ENCODE measurements around the gene UBTD1. TPM values are rescaled to one million over a fixed set of nuclear protein-coding genes. Genes with fewer than 3 reads are reported as not detected.

UBTD1 gene
- total RNA-seq, 1 experiment from 2014 or later: 10.6 TPM

- DNase-seq (ENCODE audit: low spot score): peak; percentile 86
Observed at GRCh38 chr10:97584060-97584797, 85.5 kb downstream of the UBTD1 start, which contains the start of gene HOGA1. Gene HOGA1 (plus strand): TSS chr10:97584389. CDS start chr10:97584704, 315 bp downstream.

GRCh38 chr10:97584798-97585438, 86.2 kb downstream of the UBTD1 start:
- no peak for DNase-seq (ENCODE audit: low spot score)

- DNase-seq (ENCODE audit: low spot score): no peak
Observed at GRCh38 chr10:97585439-97585811, 86.7 kb downstream of the UBTD1 start.

GRCh38 chr10:97587183-97587582, 88.5 kb downstream of the UBTD1 start:
- DNase-seq (ENCODE audit: low spot score): no peak

- DNase-seq (ENCODE audit: low spot score): no peak
Observed at GRCh38 chr10:97589479-97589878, 90.8 kb downstream of the UBTD1 start, which contains the start of gene C10orf62. Gene C10orf62 (plus strand): TSS chr10:97589721. CDS start chr10:97589898, 177 bp downstream.

GRCh38 chr10:97590082-97590747, 91.5 kb downstream of the UBTD1 start:
- no peak for DNase-seq (ENCODE audit: low spot score)

- DNase-seq (ENCODE audit: low spot score): no peak
Observed at GRCh38 chr10:97590748-97591495, 92.2 kb downstream of the UBTD1 start.

GRCh38 chr10:97593421-97593820, 94.7 kb downstream of the UBTD1 start:
- no peak for DNase-seq (ENCODE audit: low spot score)

- peak; percentile 82 for DNase-seq (ENCODE audit: low spot score)
Observed at GRCh38 chr10:97596101-97597082, 97.7 kb downstream of the UBTD1 start.

GRCh38 chr10:97597778-97598177, 99.1 kb downstream of the UBTD1 start:
- no peak for DNase-seq (ENCODE audit: low spot score)

GRCh38 chr10:97598407-97599271, 99.9 kb downstream of the UBTD1 start:
- no peak for DNase-seq (ENCODE audit: low spot score)

- no peak for DNase-seq (ENCODE audit: low spot score)
Observed at GRCh38 chr10:97599272-97599619, 100.5 kb downstream of the UBTD1 start.

GRCh38 chr10:97600616-97601015, 101.9 kb downstream of the UBTD1 start:
- DNase-seq (ENCODE audit: low spot score): no peak

GRCh38 chr10:97601268-97602215, 102.8 kb downstream of the UBTD1 start:
- DNase-seq (ENCODE audit: low spot score): no peak

GRCh38 chr10:97607095-97607636, 108.4 kb downstream of the UBTD1 start:
- no peak for DNase-seq (ENCODE audit: low spot score)

- no peak for DNase-seq (ENCODE audit: low spot score)
Observed at GRCh38 chr10:97608991-97609561, 110.4 kb downstream of the UBTD1 start.

GRCh38 chr10:97611473-97611872, 112.7 kb downstream of the UBTD1 start:
- DNase-seq (ENCODE audit: low spot score): no peak

GRCh38 chr10:97612386-97612785, 113.7 kb downstream of the UBTD1 start:
- no peak for DNase-seq (ENCODE audit: low spot score)

Measured in H4 (cell line).